H9 (cell line): ENCODE data around the gene CCDC182. TPM values are rescaled to one million over a fixed set of nuclear protein-coding genes. Genes with fewer than 3 reads are reported as not detected.

Experiments
- DNase-seq: peaks from one replicate; pipeline ENCODE4 v3.0.0-alpha.2; 2017
- H2AFZ ChIP-seq: one replicate; pipeline ENCODE4 v1.6.1; 2013; ENCODE audit warnings: mild to moderate bottlenecking, low read length, control low read depth, moderate library complexity
- H2AK5ac ChIP-seq: 2 replicates; pipeline ENCODE4 v1.6.1; 2013; ENCODE audit warnings: low read length, control low read depth, mixed read lengths; ENCODE audit not compliant: insufficient read length
- H2BK120ac ChIP-seq: one replicate; pipeline ENCODE4 v1.6.1; 2013; ENCODE audit warnings: low read depth, mild to moderate bottlenecking, low read length, control low read depth, inconsistent platforms; ENCODE audit not compliant: poor library complexity, severe bottlenecking
- H2BK12ac ChIP-seq: 2 replicates; pipeline ENCODE4 v1.6.1; 2013; ENCODE audit warnings: low read length, control low read depth, mixed read lengths, low read depth; ENCODE audit not compliant: insufficient read length
- H2BK15ac ChIP-seq: 2 replicates; pipeline ENCODE4 v1.6.1; 2013; ENCODE audit warnings: low read depth, low read length, control low read depth
- H2BK20ac ChIP-seq: one replicate; pipeline ENCODE4 v1.6.1; 2013; ENCODE audit warnings: low read depth, mild to moderate bottlenecking, low read length, control low read depth, inconsistent platforms; ENCODE audit not compliant: poor library complexity, severe bottlenecking
- H2BK5ac ChIP-seq: 2 replicates; pipeline ENCODE4 v1.6.1; 2013; ENCODE audit warnings: low read length, control low read depth, mixed read lengths; ENCODE audit not compliant: insufficient read length
- H3K14ac ChIP-seq: 2 replicates; pipeline ENCODE4 v1.6.1; 2013; ENCODE audit warnings: low read length, control low read depth; ENCODE audit not compliant: insufficient read depth
- H3K18ac ChIP-seq: 2 replicates; pipeline ENCODE4 v1.6.1; 2013; ENCODE audit warnings: low read depth, mild to moderate bottlenecking, mixed read lengths, low read length, control low read depth; ENCODE audit not compliant: insufficient read length
- H3K23ac ChIP-seq: 2 replicates; pipeline ENCODE4 v1.6.1; 2013; ENCODE audit warnings: low read length, control low read depth, mixed read lengths, low read depth; ENCODE audit not compliant: insufficient read length
- H3K23me2 ChIP-seq: 2 replicates; pipeline ENCODE4 v1.6.1; 2013; ENCODE audit warnings: low read depth, mild to moderate bottlenecking, mixed read lengths, low read length, control low read depth; ENCODE audit not compliant: insufficient read length, poor library complexity, severe bottlenecking
- H3K27ac ChIP-seq: 2 replicates; pipeline ENCODE4 v1.5.1; 2013; ENCODE audit warnings: low read length, control low read depth, mixed read lengths, low read depth; ENCODE audit not compliant: insufficient read length
- H3K27me3 ChIP-seq: 2 replicates; pipeline ENCODE4 v1.6.1; 2013; ENCODE audit warnings: low read length, control low read depth, inconsistent platforms; ENCODE audit not compliant: insufficient read depth
- H3K4ac ChIP-seq: 2 replicates; pipeline ENCODE4 v1.6.1; 2013; ENCODE audit warnings: low read depth, mild to moderate bottlenecking, control low read depth, inconsistent platforms, low read length, moderate library complexity
- H3K4me1 ChIP-seq: 2 replicates; pipeline ENCODE4 v1.6.1; 2013; ENCODE audit warnings: low read length, control low read depth, inconsistent platforms; ENCODE audit not compliant: insufficient read depth
- H3K4me2 ChIP-seq: 2 replicates; pipeline ENCODE4 v1.6.1; 2013; ENCODE audit warnings: low read length, control low read depth, mixed read lengths; ENCODE audit not compliant: insufficient read length, insufficient read depth
- H3K56ac ChIP-seq: 2 replicates; pipeline ENCODE4 v1.6.1; 2013; ENCODE audit warnings: low read depth, mild to moderate bottlenecking, mixed read lengths, low read length, control low read depth; ENCODE audit not compliant: insufficient read length
- H3K79me1 ChIP-seq: 2 replicates; pipeline ENCODE4 v1.6.1; 2013; ENCODE audit warnings: low read depth, mild to moderate bottlenecking, moderate library complexity, low read length, control low read depth, inconsistent platforms; ENCODE audit not compliant: insufficient read depth, poor library complexity, severe bottlenecking
- H3K79me2 ChIP-seq: 2 replicates; pipeline ENCODE4 v1.6.1; 2013; ENCODE audit warnings: low read length, control low read depth, inconsistent platforms; ENCODE audit not compliant: insufficient read depth
- H3K9ac ChIP-seq: 2 replicates; pipeline ENCODE4 v1.6.1; 2013; ENCODE audit warnings: low read length, control low read depth, mixed read lengths; ENCODE audit not compliant: insufficient read length; ENCODE audit errors: extremely low read depth
- H3K9me3 ChIP-seq: one replicate; pipeline ENCODE4 v1.6.1; 2013; ENCODE audit warnings: low read depth, low read length, inconsistent platforms; ENCODE audit not compliant: control insufficient read depth
- H3T11ph ChIP-seq: one replicate; pipeline ENCODE4 v1.6.1; 2013; ENCODE audit warnings: mild to moderate bottlenecking, low read length, control low read depth, inconsistent platforms
- H4K20me1 ChIP-seq: one replicate; pipeline ENCODE4 v1.6.1; 2013; ENCODE audit not compliant: control insufficient read depth, insufficient read length, insufficient read depth
- H4K5ac ChIP-seq: 2 replicates; pipeline ENCODE4 v1.6.1; 2013; ENCODE audit warnings: low read depth, mild to moderate bottlenecking, mixed read lengths, low read length, control low read depth; ENCODE audit not compliant: insufficient read length
- H4K8ac ChIP-seq: replicated peaks from 2 replicates; pipeline ENCODE4 v1.6.1; 2013; ENCODE audit warnings: low read length, control low read depth, mixed read lengths, low read depth; ENCODE audit not compliant: insufficient read length
- H4K91ac ChIP-seq: 2 replicates; pipeline ENCODE4 v1.6.1; 2013; ENCODE audit warnings: low read depth, mild to moderate bottlenecking, moderate library complexity, mixed read lengths, low read length, control low read depth; ENCODE audit not compliant: insufficient read length
- H3K27ac Mint-ChIP-seq, 3 experiments: 2 replicates in 2 of 3; 3 replicates in 1 of 3; pipeline ENCODE4 v1.8.0; 2020 to 2021; ENCODE audit warnings: mixed read lengths in 3 of 3, mild to moderate bottlenecking in 1 of 3, moderate library complexity in 1 of 3
- H3K27me3 Mint-ChIP-seq: 2 replicates; pipeline ENCODE4 v1.8.0; 2021; ENCODE audit warnings: low read depth, mild to moderate bottlenecking, moderate library complexity, mixed read lengths
- H3K36me3 Mint-ChIP-seq, 3 experiments: 2 replicates in 2 of 3; 3 replicates in 1 of 3; pipeline ENCODE4 v1.8.0; 2020 to 2021; ENCODE audit warnings: low read depth in 3 of 3, mixed read lengths in 3 of 3; ENCODE audit not compliant: insufficient read depth in 1 of 3
- H3K4me1 Mint-ChIP-seq, 2 experiments: 2 replicates each; pipeline ENCODE4 v1.8.0; 2020; ENCODE audit warnings: mixed read lengths in 2 of 2
- H3K4me3 Mint-ChIP-seq, 2 experiments: 2 replicates in 1 of 2; 3 replicates in 1 of 2; pipeline ENCODE4 v1.8.0; 2020 to 2021; ENCODE audit warnings: mild to moderate bottlenecking in 2 of 2, mixed read lengths in 2 of 2, moderate library complexity in 1 of 2
- H3K9me3 Mint-ChIP-seq, 2 experiments: 2 replicates in 1 of 2; 3 replicates in 1 of 2; pipeline ENCODE4 v1.8.0; 2020; ENCODE audit warnings: mild to moderate bottlenecking in 2 of 2, mixed read lengths in 2 of 2, moderate library complexity in 1 of 2
- CTCF ChIP-seq: fragments of 200-600 bp; sonication (generic); conservative IDR thresholded peaks from 3 replicates; pipeline ENCODE4 v1.8.0; 2021; ENCODE audit warnings: antibody characterized with exemption, mild to moderate bottlenecking
- WGBS: extraction: QIAGEN DNeasy Blood & Tissue Kit; methylation state at CpG from one replicate; pipeline ENCODE4 v1.1.7; 2013; ENCODE audit warnings: missing lambda C conversion rate, low lambda C conversion rate, mixed read lengths; ENCODE audit not compliant: insufficient read length; ENCODE audit errors: extremely low coverage; 5-methylcytosine and 5-hydroxymethylcytosine counted together
- total RNA-seq: library from RNA; stranded (reverse); gene quantifications from 2 replicates; pipeline ENCODE4 v1.2.1, GENCODE V29; 2021

The CCDC182 gene
- total RNA-seq, 1 experiment from 2014 or later = not detected

DNA sequence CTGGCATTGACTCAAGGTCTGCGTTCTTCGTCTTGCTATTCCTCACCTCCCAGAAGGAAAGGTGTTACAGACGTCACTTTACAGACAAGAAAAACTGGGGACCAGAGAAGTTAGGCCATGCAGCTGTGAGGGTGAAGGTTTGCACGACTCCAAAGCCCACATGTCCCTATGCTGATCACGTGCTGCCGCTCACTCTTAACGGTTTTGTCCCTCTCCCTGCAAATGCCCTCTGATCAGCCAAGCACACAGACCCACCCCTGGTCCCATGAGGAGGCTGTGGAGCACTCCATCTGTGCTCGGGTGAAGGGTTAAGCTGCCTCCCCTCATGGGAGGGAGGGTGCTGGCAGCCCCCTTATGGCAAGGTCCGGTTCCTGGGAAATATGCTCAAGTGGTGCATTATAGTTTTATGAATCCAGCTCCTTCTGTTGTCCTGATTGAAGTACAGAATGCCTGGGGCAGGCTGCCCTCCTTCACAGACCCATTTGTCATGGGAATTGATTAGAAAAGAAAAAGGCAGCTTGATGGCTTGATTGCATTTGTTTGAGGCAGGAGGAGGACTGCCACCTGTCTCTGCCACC is 18.8 kb downstream of the CCDC182 start:
- DNase-seq = no peak
- Histone ChIP-seq H2BK15ac (no peak overlapping the region), H2AFZ (no peak overlapping the region), H4K91ac (no peak overlapping the region), H3K9me3 (no peaks in the 10 kb centered on the region), H3K4ac (no peak overlapping the region), H4K20me1 (no peaks in the 10 kb centered on the region), H3K79me1 (no peaks in the 10 kb centered on the region), H3K27me3 (no peaks in the 10 kb centered on the region), H4K8ac (no peak overlapping the region), H3K9ac (no peak overlapping the region), H3K56ac (no peak overlapping the region), H2BK20ac (no peak overlapping the region), H3K79me2 (no peaks in the 10 kb centered on the region), H3K23ac (no peak overlapping the region), H3K4me2 (no peak overlapping the region), H3K18ac (no peak overlapping the region), H3K4me1 (no peaks in the 10 kb centered on the region), H3K14ac (no peak overlapping the region), H2AK5ac (no peak overlapping the region), H3K23me2 (no peaks in the 10 kb centered on the region), H2BK12ac (no peak overlapping the region), H2BK120ac (no peak overlapping the region), H3T11ph (no peak overlapping the region), H2BK5ac (no peak overlapping the region), H4K5ac (no peak overlapping the region), H3K27ac (no peak overlapping the region)
- WGBS = no CpG with 5 or more reads among the region's 9 CpGs
- no peak for TF ChIP-seq CTCF
- 0 out of 4 replicates have a peak, but pooled peaks cover 0 to 5% of the 10 kb centered on the region in 2 experiments for H3K4me1 Mint-ChIP-seq
- no peaks in the 10 kb centered on the region for H3K36me3 Mint-ChIP-seq
- H3K27me3 Mint-ChIP-seq = peaks cover 9% of the 10 kb centered on the region
- no peak overlapping the region for H3K4me3 Mint-ChIP-seq
- H3K9me3 Mint-ChIP-seq = no peaks in the 10 kb centered on the region
- no peak overlapping the region for H3K27ac Mint-ChIP-seq
